Epithelial cell of proximal tubule (primary cell): ENCODE measurements around the gene C2orf76. TPM values are rescaled to one million over a fixed set of nuclear protein-coding genes. Genes with fewer than 3 reads are reported as not detected.

Experiments used
- DNase-seq: peaks from one replicate; pipeline ENCODE4 v3.0.0-alpha.2; 2011; ENCODE audit warnings: low read depth
- H3K4me3 ChIP-seq: 2 replicates; pipeline ENCODE4 v1.5.1; 2011; ENCODE audit warnings: low read depth, mild to moderate bottlenecking, low read length
- total RNA-seq: library from RNA; depleted of rRNA; stranded (reverse); fragments of >200 nt; gene quantifications from 2 replicates; pipeline ENCODE4 v1.2.3, GENCODE V29; 2015
- TF ChIP-seq, protein P1 (sequence below): conservative IDR thresholded peaks from 2 replicates; pipeline ENCODE4 v1.5.1; 2012; ENCODE audit warnings: low read depth, mild to moderate bottlenecking, low read length

C2orf76 gene
- total RNA-seq, 1 donor from 2014 or later, result 9.3 TPM

GRCh38 chr2:119387381-119388129 lies 20.9 kb upstream of the C2orf76 start:
- peak; percentile 99 for DNase-seq
- no peak overlapping the region for H3K4me3 ChIP-seq
- TF ChIP-seq, protein P1, sequence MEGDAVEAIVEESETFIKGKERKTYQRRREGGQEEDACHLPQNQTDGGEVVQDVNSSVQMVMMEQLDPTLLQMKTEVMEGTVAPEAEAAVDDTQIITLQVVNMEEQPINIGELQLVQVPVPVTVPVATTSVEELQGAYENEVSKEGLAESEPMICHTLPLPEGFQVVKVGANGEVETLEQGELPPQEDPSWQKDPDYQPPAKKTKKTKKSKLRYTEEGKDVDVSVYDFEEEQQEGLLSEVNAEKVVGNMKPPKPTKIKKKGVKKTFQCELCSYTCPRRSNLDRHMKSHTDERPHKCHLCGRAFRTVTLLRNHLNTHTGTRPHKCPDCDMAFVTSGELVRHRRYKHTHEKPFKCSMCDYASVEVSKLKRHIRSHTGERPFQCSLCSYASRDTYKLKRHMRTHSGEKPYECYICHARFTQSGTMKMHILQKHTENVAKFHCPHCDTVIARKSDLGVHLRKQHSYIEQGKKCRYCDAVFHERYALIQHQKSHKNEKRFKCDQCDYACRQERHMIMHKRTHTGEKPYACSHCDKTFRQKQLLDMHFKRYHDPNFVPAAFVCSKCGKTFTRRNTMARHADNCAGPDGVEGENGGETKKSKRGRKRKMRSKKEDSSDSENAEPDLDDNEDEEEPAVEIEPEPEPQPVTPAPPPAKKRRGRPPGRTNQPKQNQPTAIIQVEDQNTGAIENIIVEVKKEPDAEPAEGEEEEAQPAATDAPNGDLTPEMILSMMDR, result peak; percentile 56

- no peak overlapping the region for H3K4me3 ChIP-seq
- DNase-seq, result no peak
- TF ChIP-seq, protein P1, result no peak
These were observed 18.8 kb upstream of the C2orf76 start for GRCh38 chr2:119385466-119385865.

DNA sequence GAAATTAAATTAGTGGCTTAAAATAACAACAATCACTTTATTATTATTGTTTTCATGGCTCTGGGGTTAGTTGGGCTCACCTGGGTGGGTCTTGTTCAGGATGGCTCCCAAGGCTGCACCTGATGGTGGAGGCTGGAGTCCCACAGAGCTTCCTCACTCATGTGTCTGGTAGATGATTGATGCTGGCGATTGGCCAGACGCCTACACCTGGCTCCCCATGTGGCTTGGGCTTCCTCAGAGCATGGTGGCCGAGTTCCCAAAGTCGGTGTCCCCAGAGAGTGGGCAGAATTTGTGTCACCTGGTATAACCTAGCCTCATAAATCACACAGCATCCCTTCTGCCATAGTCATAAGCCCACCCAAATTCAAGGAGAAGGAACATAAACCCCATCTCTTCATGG lies 18.3 kb upstream of the C2orf76 start:
- H3K4me3 ChIP-seq, result no peak overlapping the region
- TF ChIP-seq, protein P1, result no peak
- no peak for DNase-seq

DNA sequence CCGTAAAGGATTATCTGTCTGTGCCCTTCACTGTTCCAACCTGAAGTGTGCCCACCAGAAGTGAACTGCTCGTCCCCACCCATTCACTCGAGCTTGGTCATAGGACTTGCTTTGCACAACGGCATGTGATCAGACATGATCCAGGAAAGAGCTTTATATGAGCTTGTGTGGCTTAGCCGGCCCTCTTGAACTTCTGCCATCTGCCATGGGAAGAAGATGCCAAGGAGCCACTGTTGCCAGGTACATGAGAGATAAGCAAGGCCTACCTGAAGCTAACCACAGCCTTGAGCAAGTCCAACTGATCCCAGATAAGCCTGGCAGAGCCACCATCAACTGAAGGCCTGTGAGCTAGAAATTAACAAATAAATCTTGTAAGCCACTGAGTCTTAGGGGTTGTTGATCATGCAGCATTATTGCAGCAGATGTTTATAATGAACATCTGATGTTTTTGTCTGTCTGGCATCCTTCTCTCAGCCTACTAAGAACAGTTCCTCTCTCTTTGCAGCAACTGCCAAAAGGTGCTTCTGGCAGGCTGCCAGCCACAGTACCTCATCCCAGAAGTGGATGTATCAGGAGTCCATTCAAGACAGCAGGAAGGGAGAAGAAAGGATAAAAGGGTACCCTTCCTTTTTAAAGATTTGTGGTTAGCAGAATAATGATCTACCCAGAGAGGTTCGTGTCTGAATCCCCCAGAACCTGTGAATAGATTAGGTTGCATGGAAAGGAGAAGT lies 16.9 kb upstream of the C2orf76 start:
- TF ChIP-seq, protein P1, result no peak
- H3K4me3 ChIP-seq, result no peak overlapping the region
- DNase-seq, result no peak

GRCh38 chr2:119378566-119378965 lies 11.9 kb upstream of the C2orf76 start:
- TF ChIP-seq, protein P1, result no peak
- H3K4me3 ChIP-seq, result no peak overlapping the region
- DNase-seq, result no peak

DNA sequence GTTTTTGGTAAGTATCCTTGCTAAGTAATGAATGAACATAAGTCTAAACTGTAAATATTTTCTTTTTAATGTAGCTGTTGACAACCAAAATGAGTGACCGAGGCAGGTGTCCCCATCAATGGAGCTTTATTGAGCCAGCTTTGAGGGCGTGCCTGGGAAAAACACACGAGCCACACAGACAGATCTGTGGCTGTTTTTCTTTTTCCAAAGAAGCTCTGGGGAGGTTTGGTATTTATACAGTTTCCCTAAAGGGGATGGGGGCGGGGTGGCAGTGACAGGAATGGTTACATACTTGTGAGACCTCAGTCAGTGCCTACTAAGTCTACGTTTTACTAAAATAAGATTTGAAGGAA lies 11.3 kb upstream of the C2orf76 start:
- TF ChIP-seq, protein P1, result no peak
- no peak for DNase-seq

More for the DNA sequence above, 11.3 kb upstream of the C2orf76 start:
- H3K4me3 ChIP-seq, result no peak overlapping the region
